ENCODE measurements around the gene WDR45B.

The WDR45B gene

DNA sequence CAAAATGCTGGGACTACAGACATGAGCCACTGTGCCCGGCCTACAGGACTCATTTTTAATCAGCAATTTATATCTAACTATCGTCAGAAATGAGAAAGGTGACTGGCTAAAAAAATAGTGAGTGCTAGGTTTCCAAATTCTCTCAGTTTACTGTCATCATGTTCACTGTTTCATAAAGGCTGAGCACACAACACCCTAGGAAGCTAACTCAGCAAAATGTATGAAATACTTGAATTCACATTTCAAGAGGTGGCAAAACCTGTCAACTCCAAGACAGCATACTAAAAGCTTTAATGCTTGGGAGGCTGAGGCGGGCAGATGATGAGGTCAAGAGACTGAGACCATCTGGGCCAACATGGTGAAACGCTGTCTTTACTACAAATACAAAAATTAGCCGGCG is 16.7 kb downstream of the WDR45B start:
- no peak for DNase-seq (ENCODE audit: low read depth in 2 of 2, low spot score in 1 of 2)

DNA sequence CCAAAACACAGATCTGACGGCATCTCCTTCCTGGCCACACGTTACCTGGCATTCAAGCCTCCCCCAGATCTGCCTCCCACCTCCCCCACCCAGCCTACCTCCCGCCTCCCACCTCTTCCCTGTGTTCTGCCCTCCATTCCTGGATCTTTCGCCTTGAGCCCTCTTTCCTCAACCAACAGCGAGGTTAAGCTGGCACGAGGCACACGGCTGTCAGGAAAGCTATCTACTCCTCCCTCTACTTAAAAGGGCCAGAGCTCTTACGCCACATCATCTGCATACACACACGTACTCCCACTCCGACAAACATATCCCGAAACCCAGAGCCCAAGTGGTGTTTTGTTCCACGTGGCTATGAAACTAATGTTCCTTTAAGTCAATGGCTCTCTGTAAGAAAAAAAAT is 18.0 kb downstream of the WDR45B start:
- DNase-seq (ENCODE audit: low read depth in 2 of 2, low spot score in 1 of 2), result no peak

DNA sequence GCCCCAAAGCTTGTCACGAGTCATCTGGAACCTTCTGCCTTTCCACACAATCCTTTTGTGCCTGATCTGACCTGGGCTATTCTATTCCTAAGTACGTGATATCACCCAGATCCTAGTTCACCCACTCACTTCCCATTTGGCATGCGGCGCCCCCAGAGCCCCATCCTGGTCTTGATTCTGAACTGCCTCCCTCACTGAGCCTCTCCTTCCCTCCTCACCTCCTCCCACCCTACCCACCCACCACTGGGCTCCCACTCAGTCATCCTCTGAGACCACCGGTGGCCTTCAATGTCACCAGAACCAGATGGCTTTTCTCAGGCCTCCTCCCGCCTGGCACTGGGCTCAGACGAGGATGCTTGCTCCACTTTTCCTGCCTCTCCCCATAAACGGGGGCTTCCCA is 18.5 kb downstream of the WDR45B start:
- DNase-seq (ENCODE audit: low read depth in 2 of 2, low spot score in 1 of 2), result no peak

DNA sequence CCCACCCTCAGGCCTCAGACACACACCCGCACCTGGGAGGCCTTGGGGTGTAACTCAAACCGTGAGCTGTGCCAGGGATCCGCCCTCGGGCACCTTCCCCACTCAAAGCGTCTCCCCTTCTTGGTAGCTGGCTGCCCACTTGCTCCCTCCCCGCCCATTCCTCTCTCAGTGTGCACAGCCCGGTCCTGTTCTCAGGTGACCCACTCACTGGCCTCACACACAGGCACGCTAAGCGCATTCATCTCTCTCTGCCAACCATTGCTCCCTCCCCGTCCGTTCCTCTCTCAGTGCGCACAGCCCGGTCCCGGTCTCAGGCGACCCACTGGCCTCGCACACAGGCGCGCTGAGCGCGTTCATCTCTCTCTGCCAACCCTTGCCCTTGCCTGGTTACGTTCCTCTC is 20.8 kb downstream of the WDR45B start:
- no peak for DNase-seq (ENCODE audit: low read depth in 2 of 2, low spot score in 1 of 2)

DNA sequence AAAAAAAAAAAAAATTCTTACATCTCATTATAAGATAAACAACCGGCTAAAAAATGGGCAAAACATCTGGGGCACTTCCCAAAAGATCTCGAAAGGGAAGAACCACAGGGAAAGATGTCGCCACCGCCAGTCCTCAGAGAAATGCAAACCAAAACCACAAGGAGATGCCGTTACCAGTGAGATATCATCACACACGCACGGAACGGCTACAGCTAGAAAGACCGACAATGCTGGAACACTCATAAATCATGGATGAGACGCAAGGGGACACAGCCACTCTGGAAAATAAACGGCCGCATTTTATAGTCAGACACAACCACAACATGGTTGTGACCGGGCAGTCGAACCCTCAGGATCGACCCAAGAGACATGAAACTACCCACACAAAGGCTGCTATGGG is 24.5 kb downstream of the WDR45B start:
- DNase-seq (ENCODE audit: low read depth in 2 of 2, low spot score in 1 of 2), result no peak

DNA sequence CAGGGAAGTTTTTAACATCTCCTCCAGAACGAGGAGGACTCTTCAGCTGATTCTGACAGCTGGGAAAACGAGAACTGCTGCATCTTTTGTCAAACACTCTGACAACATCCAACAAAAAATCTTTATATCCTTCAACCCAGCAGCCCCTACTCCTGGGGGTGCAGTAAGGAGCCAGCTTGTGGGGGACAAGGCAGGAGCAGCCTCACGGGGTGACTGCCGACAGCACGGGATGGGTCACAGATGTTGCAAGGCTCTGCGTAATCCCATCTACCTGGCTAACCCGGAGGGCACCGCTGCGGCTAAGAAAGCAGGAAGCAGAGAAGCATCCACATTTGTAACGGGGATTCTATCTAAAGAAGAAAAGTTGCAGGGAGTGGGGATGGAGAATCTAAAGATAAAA is 28.6 kb downstream of the WDR45B start:
- DNase-seq (ENCODE audit: low read depth in 2 of 2, low spot score in 1 of 2), result no peak

DNA sequence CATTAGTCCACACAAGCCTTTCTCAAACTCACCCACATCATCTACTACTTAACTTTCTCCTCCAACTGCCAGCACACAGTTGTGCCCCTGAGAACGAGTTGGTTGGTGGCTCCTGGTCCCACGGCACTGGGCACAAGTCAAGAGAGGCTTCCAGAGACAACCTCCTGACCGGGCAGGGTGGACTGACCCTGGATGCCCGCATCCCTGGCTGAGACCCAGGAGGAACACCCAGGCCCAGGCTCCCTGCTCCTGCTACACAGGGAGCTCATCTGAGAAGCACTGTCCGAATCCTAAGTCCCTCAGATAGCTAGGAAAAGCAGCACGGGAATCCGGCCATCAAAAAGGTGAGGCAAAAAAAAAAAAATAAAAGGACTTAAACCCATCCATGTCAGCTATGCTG is 29.0 kb downstream of the WDR45B start:
- DNase-seq (ENCODE audit: low read depth in 2 of 2, low spot score in 1 of 2), result no peak

DNA sequence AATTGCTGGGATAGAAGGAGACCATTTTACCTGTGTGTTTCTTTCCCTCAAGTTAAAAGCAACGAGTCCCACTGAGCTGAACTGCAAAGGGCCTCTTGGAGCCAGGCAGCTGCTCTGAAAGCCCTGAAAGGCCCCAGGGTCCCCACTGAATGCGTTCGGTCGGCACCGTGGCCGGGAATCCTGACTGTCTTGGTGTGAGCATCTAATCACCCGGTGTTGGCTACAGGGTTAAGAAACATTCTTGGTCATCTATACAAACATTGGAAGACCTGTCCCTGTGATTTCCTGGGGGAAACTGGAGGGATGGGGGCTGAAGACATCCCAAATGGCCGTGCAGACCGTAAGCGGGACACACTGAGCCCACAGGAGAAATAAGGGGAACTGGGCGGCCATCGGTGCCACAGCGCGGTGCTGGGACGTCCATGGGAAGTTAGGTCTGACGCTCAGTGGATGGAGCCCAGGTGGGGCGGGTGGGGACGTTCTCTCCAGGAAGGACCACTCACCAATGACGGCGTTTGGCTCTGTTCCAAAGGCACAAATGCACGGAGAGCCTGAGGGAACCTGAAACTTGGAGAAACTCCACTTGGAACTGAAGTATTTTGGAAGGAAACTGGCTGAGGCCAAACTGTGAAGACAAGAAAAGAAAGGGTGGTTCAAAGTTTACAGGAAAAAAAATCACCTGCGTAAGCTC is 32.1 kb downstream of the WDR45B start:
- no peak for DNase-seq (ENCODE audit: low read depth in 2 of 2, low spot score in 1 of 2)

DNA sequence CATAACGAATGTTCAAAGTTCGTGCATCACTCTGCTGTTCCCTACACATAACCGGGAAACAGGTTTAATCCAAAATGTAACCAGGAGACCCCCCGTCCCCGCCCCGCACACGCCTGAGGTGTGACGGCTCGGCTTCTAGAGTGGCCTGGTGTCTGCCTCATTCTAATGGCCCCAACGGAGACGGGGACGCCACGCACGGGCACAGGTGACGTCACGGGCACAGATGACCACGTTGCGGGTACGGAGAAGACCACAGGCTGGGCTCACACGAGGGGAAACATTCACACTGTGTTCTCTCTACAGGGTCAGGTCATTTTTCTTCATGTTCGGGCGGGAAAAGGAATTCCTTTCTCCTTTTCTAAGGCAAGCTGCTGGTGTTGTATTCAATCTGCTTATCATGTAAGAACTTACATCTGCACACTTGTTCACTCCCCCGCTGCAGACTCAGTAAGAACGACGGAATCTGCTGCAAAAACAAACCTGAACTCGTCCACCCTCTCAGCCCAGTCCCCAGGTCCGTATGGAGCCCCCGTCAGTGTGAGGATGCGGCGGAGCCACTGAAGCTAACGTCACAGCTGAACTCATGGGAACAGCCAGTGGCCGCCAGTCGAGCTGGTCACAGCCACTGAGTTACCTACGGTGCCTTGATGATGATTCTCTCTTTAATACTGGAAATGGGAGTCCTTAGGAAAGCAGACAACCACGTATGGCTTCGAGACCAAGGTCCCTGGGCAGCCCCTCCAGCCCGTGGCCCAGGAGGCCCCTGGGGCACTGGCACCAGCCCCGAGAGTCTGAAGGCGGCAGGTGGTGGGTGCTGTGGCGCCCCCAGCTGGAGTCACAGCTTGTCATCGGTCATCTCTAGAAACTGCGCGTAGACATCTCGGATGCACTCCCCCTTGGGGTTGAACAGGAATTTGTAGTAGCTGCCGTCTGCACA is 32.9 kb downstream of the WDR45B start:
- no peak for DNase-seq (ENCODE audit: low read depth in 2 of 2, low spot score in 1 of 2)

DNA sequence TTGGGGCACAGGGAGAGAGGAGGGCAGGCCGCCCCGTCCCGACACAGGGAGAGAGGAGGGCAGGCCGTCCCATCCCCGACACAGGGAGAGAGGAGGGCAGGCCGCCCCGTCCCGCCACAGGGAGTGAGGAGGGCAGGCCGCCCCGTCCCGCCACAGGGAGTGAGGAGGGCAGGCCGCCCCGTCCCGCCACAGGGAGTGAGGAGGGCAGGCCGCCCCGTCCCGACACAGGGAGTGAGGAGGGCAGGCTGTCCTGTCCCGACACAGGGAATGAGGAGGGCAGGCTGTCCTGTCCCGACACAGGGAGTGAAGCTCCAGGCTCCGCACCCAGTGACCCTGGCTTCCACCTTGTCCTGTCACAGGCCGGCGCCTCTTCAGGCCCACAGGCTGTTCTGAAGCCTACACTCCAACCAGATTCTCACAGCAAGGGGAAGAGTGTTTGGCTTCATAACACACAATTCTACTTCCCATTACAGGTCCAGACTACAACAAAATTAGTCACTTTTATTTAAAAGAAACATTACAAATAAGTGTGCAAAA is 34.1 kb downstream of the WDR45B start:
- DNase-seq (ENCODE audit: low read depth in 2 of 2, low spot score in 1 of 2), result no peak

DNA sequence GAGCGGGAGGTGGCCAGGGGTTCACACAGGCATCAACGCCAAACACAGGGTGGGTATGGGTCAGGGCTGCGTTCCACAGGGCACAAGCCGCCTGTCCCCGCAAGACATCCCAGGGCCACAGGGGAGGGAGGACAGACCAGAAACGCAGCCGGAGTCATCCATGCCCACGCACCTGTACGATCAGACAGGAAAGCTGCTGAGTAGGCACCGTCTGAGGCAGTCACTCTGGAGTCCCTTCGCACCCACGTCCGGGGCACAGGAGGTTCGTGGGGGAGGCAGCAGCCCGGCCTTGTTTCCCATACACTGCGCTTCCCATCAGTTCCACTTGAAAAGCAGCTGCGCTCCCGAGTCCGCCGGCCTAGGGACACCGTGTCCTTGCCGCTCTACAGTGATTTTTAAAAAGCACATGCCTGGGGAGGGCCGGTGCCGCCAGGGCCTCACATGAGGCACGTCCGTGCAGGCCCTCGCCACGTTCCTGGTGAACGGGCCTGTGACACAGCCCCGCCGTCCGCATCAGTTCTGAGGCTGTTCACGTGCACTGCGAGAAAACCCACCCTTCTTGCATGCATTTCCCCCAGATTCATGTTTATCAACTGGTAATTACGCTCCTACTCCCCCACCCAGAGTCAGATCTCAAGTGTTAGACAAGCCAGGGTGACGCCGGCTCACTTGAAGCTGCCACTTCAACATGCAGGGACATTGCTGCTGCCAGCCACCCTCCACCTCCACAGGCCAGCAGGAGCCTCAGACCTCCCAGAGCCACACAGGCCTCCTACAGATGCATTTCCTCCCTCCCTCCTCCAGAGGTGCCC is 34.8 kb downstream of the WDR45B start:
- no peak for DNase-seq (ENCODE audit: low read depth in 2 of 2, low spot score in 1 of 2)

DNA sequence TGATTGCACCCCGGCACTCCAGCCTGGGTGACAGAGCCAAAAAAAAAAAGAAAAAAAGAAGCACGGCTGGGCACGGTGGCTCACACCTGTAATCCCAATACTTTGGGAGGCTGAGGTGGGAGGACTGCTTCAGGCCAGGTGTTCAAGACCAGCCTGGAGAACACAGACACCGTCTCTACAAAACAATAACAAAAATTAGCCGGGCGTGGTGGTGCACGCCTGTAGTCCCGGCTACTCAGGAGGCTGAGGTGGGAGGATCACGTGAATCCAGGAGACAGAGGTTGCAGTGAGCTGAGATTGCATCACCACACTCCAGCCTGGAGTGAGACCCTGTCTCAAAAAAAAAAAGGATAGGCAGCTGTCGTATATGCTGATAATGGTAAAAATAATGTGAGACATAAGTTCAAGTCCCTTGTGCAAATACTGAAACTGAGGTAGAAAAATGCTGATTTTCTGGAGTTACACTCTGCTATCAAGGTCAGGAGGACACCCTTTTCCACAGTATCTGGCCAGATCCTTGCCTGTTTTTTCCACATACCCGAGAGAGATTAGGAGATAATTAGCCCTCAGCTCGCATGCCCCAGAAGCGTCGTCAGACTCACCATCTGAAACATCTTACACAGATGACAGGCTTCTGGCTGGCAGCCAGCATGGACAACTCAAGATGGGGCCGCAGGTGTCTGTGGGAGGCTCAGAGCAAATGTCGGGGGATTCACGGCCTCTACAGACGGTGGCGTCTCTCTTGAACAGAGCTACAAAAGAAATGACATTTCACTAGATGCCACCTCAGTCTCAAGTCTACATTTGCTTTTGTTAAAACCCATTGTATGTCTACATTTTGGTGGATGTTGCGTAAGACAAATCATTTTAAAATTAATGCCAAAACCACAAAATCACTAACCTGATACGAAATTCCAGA is 36.8 kb downstream of the WDR45B start:
- DNase-seq (ENCODE audit: low read depth in 2 of 2, low spot score in 1 of 2), result no peak

DNA sequence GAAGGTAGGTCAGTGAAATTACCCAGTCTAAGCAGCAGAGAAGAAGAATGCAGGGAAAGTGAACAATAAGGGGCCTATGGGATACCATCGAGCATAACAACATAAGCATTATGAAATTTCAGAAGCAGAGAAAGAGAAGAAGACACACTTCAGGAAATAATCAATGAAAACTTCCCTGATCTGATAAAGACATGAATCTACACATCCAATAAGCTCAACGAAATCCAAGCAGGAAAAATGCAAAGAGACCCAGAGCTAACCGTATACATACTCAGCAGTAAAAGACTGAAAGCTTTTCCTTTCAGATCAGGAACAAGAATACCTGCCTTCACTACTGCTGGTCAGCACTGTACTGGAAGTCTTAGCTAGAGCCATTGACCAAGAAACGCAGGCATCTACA is 38.6 kb downstream of the WDR45B start:
- DNase-seq (ENCODE audit: low read depth in 2 of 2, low spot score in 1 of 2), result no peak

DNA sequence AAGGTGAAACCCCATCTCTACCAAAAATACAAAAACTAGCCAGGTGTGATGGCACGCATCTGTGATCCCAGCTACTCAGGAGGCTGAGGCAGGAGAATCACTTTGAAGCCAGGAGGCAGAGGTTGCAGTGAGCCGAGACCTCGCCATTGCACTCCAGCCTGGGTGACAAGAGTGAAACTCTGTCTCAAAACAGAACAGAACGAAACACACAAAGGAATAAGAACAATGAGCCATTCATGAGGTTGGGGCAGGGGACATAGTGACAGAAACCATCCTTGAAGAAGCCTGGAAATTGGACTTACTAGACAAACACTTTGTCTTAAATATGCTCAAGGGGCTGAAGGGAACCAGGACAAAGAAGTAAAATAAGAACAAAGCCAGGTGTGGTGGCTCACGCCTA is 39.4 kb downstream of the WDR45B start:
- no peak for DNase-seq (ENCODE audit: low read depth in 2 of 2, low spot score in 1 of 2)

DNA sequence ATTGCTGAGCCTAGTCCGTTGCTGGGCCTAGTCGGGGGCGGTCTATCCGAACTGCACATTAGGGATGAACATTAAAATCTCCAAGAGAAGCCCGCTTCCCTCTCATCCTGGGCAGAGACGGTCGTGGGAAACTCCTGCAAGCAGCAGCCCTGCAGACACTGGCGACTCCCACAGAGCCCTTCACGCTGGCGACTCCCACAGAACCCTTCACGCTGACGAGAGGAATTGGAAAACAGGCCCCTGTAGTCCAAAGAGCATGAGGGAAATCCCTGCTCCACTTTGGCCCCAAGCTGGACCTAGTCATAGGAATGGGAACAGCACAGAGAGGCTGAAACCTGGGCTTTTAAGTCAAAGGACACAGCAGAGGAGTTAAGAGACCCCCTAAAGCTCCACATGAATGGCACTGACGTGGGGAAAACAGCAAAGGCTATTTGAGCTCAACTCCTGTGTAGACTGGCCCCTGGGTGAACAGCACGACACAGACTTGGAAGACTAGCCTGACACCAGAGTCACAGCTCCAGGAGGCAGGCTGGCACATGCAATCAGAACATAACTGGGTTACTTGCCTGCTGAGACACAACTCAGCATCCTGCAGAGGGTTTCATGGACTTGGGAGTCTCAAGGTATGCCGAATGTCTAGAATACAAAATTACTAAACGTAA is 42.2 kb downstream of the WDR45B start:
- no peak for DNase-seq (ENCODE audit: low read depth in 2 of 2, low spot score in 1 of 2)

DNA sequence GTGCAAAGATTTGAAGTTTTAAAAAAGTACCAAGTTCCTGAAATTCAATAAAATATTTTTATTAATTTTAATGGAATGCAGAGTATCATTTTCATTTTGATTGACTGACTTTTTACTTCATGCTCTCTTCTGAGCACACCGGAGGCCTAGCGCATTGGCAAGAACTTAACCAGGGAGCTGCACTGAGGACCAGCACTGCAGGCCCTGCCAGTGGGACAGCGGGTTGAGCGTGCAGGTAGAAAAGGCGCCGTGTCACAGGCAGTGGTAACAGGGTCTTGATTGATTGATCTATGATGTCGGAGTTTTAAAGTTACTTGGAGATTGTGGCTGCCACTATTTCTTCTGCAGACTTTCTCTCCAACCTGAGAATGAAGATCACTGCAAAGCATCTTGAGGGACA is 43.7 kb downstream of the WDR45B start:
- DNase-seq (ENCODE audit: low read depth in 2 of 2, low spot score in 1 of 2), result no peak

DNA sequence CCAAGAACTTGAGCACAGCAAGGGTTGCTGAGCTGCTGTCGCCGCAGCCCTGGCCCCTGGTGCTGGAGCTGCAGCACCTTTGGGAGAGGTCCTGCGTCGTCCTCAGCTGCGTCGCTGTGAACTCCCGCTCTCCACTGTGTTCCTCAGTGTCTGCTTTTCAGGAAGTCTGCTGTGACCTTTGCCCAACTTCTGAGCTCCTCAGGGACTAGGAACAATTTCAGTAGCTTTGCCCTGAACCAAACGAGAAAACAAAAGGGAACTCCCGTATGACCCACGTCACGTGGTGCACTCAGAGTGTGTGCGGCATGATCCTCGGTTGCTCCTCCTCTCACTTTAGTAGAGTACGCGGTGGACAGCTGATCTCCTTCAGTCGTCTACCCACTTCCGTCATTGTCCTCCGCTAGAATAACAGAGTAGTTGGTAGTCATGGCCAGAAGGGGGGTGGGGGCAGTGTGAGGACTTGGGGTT is 44.2 kb downstream of the WDR45B start:
- no peak for DNase-seq (ENCODE audit: low read depth in 2 of 2, low spot score in 1 of 2)

DNA sequence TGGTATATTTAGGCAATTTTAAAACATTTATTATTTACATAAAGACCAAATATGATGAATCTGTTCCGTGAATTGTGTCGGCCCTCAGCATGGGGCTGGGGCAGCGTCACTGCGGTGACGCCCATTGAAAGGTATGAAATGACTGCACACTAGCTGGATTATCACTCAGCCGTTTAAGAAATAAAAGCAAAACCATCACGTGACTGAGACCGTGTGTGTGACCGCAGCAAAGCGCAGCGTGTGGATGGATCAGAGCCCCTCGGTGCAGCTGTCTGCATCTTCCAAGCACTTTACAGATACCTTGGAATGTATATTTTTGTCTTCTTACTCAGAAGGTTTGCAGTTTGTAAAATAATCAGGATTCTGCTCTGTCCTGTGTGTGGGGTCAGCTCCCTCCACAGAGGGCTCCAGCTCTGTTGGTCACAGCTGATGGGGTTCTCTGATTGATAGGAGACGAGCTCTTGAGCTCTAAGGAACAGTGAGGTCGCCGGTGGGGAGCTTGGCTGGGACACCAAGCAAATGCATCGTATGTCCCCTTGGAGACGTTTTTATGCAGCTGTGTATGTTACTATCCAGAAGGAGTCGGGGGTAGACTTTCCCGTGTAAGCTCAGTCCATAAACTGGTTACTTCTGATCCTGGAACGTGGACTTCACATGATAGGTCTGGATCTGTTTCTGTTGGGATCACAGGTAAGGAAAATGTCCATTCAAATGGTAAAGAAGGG is 45.1 kb downstream of the WDR45B start:
- DNase-seq (ENCODE audit: low read depth in 2 of 2, low spot score in 1 of 2), result no peak

DNA sequence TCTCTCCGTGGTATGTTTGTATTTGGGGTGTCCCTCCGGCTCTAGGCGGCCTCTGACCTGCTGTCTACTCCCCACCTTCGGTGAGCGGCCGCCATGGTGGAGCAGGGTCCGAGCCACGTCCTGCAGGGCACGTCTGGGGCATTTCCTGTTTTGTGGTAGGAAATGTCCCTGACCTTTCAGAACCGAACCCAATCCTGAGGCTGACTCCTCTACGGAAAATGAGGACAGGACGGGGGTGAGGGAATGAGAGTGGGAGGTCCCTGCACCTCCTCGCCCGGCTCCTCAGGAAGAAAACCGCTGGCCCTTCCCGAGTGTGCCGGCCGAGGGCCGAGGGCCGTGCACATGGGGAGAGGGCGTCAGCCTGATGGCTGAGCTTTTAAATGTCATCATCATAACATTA is 45.8 kb downstream of the WDR45B start:
- DNase-seq (ENCODE audit: low read depth in 2 of 2, low spot score in 1 of 2), result no peak

All from stimulated activated CD8-positive, alpha-beta memory T cell treated with anti-CD3 and anti-CD28 coated beads, Interleukin-4, amount 100 ng/mL, for 4 hours (primary cell).